NCI-H2107 treated with DMSO at 0.1 percent for 48 hours (cell line): ENCODE data around the gene ERG.

Source experiments
- DNase-seq: peaks from one replicate; lab custom pipeline; 2025; ENCODE audit not compliant: unreplicated experiment; lab: John Stamatoyannopoulos, UW

The ERG gene

DNA sequence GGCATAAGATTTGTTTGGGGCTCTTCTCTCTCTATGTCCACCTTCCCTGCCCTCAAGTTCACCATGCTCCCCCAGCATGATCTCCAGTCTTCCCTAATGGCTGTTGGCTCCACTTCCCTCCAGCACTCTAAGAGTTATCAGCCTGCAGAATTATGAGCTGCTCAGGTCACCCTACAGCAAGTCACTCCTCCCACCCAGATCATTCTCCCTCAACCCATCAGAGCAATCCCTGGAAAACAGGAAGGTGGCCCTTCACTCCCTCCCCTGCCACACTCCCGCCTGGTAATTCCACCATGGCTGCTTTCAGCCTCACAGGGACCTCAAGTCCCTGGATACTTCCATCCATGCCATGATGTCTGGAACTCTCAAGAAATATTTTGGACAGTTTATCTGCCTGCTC is 137.0 kb downstream of the ERG start:
- DNase-seq: no peak

DNA sequence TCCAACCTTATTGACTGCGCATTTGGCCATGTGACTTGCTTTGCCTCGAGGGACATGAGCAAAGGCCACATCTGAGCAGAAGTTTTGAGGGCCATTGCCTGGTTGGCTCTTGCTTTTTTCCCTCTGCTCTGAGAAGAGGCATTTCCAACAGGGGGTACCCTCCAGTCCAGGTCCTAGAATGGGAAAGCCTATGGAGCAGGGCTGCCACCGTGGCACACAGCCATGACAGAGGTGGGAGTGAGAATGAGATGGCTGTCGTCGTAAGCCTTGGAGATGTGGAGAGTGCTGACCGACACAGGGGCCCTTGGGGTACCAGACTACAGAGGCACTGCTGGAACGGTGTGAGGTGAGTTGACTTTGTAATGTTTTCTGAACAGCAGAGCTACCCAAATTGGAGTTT is 138.4 kb downstream of the ERG start:
- no peak for DNase-seq

DNA sequence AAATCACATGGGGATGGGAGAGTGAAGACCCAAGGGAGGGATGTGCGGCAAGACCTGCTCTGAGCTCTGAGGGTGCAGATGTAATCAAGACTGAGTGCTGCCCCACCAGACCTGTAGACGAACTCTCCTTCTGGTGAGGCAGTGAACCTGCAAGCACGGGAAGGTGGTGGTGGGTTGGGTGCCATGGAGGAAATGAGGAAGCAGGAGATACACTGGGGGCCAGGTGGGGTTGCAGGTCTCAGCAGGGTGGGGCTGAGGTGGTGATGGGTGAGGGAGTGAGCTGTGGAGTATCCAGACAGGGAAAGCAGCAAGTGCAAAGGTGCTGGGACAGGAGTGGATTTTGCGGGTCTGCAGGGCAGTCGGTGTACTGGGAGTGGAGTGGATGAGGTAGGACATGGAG is 139.2 kb downstream of the ERG start:
- DNase-seq: no peak

DNA sequence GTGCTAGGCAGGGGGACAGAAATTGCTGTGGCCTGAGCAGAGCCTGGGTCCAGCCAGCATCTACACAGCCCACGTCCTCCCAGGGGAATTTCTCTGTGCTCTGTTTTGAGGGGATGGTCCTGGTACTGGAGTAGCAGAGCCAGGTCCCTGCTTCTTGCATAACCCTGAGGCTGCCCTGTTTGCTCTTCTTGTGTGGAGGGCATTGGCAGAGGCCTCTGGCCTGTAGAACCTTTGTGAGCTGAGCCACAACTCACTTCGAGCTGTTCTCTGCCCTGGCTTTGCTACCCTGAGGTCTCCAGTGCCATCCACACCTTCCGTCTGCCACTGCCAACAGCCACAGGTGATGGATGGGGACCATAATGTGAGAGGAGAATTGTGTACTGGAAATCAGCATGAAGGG is 139.6 kb downstream of the ERG start:
- DNase-seq: no peak

DNA sequence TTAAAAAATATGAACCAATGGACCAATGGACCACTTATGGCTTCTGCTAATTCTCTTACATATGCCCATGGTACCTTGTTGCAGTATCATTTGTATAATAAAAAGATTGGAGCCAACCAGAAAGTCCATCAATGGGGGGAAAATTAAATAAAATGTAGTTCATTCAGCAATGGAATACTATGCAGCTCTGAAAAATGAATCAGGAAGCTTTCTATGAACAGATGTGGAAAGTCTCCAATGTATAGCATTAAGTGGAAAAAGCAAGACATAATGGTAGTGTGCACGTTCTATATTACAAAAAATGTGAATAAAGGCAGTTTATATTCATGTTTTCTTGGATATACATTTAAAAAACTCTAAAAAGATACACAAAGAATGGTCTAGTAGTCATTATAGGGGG is 140.2 kb downstream of the ERG start:
- no peak for DNase-seq

DNA sequence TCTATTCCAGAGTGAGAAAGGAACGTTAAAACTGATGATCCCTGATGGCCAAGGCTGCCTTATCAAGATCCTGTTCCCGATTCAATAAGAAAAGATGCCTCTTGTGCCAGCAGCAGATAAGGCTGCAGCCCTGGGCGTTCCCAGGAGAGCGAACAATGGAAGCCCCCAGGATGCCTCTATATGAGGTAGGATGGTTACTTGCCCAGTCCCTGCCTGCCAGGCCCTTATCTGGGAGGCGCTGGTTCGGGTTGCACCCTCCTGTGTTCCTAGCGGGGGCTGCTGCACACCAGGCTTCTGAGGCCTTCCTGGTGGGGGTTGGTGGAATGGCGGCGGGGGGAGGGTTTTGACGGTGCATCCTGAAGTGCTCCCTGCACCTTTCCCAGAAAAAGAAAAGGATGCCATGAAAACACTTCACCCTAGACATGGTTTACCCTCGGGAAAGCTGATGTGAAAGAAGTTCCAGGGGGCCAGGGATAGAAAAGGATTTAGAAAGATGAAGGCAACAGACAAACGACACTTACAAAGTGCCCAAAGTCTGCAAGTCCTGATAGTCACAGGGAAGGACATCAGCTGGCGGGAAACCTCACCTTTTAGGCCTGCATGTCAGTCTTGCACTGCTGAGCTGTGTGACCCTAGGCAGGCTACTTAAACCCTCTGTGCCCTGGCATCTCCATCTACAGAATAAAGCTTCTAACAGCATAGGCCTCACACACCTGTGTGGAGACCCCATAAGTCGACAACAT is 141.2 kb downstream of the ERG start:
- no peak for DNase-seq

DNA sequence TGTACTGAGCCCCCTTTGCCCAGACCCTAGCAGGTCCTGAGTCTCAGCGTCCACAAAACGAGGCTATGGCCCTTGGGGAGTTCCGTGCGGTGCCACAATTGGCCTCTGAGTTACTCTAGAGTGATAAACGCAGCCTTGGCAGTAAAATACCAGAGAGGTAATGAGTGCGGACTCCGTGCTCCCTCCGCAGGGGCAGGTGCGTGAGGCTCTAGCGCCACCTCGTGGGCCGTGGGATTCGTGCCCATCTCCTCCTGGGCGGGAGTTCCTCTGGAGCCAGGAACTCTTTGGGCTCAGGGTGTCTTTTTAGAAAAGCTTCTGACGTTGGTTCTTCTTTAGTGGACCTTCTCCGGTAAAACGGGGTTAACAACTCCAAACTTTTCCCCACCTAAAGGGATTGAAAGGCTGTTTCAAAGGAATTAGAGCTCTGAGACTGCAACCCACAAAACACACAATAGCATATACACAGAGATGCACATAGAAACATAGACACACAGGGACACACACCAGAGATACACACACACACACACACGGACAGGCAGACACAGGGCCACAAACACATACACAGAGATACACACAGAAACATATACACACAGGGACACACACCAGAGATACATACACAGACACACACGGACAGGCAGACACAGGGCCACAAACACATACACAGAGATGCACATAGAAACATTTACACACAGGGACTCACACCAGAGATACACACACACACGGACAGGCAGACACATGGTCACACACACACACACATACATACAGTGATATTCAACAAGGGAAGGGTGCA is 142.1 kb downstream of the ERG start:
- peak; percentile 29 for DNase-seq

DNA sequence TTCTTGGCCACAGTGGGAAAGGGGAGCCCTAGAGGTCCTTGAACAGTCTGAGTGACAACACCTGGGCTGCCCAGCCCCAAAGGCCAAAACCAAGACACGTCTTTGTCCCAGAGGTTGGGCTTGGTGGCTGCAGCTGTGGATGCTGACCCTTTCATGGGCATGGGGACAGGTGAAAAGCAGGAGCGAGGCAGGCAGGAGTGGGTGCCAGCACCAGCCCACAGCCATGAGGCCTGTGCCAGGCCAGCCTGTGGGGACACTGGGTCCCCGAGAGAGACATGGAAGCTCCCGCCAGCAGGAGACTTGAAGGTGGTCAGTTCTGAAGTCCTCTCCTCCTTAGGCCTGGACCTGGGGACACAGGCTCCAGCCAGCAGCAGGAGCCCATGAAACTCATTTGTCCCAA is 142.9 kb downstream of the ERG start:
- no peak for DNase-seq

DNA sequence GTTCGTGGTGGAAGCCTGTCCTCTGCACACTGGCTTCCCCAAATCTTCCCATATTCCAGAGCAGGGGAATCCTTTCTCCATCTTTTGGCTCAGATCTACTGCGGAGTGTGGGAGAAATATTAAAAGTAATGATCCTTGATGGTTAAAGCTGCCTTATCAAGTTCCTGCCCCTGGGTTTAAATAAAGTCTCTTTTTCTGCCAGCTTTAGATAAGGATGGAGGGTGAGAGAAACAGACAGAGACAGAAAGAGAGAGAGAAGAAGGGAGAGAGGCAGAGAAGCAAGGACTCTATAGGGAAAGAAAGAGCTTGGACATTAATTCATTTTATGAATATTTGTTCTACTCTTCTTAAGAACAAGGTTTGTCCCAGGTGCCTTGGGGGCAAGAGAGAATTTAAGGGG is 143.5 kb downstream of the ERG start:
- no peak for DNase-seq

DNA sequence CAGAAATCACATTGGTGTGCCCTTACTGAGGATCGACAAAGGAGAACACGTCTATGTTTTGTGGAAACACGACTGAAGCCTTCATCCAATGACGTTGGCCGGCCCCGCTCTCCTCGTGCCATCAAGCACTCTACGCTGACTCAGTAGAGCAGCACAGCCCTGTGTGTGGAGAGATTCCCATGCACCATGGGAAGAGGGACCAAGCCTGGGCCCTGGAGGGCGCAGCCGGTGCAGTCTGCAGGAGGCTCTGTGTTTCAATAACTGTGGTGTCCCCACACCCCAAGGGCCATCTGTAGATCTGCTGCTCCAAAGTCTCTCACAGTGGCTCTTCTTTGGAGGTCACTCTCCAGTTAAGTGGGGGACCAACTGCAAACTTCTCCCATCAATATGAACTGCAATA is 144.0 kb downstream of the ERG start:
- DNase-seq: no peak

DNA sequence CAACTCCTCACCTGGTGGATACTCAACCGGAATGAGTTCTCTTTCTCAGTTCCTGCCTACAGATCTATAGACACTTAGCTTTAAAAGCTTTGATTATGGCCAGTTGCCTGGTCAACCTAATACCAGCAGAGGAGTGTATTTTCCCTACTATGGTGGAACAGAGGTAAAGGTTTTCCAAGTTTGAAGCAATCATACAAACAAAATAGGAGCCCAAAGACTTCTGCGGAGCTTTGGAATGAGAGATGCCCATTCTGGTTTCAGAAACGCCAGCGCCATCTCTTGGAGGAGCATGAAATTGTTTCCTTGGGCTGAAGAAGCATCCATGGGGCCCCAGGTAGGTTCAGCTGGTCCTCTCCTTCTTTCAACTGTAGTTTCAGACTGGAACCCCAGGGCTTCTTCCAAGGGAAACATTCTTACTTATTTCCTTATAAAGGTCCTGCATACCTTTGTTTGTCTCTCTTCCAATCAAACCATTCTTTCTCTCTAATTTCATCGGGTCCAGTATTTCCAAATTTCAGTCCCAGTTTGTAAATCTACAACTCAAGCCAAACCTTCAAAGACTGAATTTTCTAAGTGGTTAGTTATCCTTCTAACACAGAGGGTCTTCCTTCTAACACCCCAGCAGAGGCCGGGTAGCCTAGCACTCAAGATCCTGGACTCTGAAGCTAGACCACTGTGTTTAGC is 145.6 kb downstream of the ERG start:
- peak; percentile 36 for DNase-seq

DNA sequence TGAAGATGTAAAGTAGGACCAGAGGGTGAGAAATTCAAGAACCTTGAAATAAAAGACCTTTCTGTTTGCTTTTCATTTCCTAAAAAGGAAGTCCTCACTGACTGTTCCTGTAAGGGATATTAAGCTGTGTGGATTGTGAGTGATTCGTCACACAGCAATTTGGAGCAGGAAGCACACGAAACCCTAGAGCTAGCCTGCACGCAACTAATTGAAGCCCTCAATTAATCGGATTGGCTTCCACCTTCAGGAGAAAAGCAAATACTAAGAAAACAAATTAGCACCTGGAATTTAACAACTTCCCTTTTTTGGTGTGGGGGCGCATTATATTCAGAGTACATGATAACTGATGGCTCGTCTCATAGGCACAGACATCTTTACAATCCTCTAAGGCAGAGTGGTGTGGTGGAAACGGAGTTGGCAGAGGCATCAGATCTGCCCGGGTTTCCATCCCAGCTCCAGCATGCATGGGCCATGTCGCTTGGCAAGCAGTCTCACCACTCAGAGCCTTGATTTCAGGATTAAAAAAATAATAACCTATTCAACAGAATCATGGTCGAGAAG is 146.2 kb downstream of the ERG start:
- no peak for DNase-seq

DNA sequence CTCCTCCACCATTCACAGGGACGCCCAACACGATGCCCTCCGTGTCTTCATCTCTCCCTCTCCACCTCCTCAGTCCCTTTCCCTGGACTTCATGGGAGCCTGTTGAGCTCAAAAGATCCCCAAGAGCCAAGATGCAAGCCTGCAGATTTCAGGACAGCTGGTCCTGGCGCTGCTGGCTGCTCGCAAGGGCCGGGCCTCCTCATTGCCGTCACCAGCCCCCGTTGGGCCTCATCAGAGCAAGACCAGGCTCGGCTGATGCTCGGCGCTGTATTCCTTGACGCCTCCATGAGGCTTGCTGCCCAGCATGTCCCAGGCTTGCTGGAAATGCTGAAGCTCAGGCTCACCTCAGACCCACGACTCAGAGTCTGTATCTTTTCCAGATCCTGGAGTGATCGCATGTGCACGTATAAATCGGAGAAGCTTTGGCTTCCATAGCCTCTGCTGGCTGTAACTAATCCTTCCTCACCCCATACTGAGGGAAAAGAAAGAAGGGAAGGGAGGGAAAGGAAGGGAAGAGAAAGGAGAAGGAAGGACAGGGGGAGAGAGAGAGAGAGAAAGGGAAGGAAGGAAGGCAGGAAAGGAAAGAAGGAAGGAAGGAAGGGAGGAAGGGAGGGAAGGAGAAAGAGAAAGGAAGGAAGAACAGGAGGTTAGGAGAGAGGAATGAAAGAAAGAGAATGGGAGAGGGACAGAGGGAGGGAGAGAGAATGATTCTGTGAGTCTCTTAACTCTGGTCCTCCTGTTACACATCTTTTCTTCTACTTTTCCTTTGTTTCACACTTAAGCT is 146.9 kb downstream of the ERG start:
- DNase-seq: no peak

DNA sequence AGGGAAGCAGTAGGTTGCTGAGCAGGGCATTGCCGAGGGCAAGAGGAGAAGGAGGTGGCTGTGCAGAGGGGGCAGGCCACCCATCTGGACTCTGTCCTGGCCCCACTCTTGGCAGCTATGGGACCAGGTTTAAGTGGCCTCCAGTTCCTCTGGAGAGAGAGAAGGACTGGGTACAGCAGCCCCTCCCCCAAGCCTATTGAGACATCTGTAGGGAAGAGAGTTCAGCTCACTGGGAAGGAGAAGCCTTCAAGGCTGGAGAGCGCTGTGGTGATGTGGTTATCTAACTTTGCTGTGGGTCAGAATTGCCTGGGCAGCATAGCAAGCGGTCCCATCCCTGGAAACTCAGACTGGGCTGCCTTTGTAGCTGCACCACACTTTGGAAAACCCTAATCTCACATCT is 147.6 kb downstream of the ERG start:
- DNase-seq: no peak

DNA sequence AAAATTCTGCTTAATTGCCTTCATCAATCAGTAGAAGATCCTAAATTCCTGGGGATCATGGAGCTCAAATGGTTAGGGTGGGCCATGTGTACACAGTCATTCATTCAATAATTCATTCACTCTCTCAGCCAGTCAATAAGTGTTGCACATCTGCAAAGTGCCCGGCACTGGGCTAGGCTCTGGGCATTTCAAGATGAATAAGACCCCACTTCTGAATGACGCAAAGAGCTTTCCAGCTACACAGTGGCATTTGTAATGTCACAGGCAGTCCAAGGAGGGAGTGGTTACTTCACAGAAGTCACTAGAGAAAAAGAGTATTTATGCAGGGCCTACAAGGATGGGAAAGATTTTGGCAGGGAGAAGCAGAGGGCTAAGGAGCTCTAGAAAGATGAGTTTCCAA is 148.3 kb downstream of the ERG start:
- no peak for DNase-seq

DNA sequence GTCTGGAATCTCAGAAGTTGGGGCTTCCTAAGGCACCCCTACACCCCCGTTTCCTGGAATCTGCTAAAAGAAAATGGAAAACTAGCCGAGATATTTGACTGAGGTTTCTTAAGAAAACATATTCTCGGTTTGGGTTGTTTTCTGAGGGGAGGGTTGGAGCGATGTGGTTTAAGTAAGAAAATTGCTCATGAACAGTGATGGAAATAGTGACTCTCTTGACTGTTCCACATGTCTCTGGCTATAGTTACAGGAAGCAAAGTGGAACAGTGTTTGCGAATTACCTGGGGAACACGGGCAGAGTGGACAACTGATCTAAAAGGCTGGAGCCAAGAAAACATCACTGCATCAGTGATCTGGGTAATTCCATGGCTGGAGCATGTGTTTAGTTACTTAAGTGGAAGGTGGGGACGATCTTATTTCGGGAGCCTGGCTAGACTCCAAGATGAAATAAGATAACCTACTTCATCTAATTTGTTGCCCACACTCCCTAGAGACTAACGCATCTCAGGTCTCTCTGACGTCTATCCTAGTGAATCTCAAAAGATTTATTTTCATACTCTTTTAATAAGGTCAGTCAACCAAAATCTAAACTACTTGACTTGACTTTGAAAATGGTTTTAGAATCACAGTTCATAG is 149.0 kb downstream of the ERG start:
- DNase-seq: peak; percentile 9

DNA sequence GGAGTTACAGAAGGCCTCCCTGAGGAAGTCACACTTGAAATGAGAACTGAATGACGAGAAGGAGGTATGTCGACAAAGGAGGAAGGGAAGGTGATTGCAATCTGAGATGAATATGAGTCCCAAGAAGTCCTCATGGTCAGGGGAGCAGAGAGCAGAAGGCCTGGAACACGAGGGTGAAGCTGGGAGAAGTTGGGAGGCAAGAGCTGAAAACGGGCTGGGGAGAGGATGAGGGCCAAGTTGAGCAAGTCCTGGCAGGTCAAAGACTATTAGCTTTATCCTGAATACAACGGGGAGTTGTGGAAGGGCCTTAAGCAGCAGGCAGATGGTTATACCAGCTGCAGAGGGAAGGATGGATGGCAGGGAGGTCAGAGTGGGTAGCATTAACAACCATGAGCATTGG is 152.0 kb downstream of the ERG start:
- no peak for DNase-seq

DNA sequence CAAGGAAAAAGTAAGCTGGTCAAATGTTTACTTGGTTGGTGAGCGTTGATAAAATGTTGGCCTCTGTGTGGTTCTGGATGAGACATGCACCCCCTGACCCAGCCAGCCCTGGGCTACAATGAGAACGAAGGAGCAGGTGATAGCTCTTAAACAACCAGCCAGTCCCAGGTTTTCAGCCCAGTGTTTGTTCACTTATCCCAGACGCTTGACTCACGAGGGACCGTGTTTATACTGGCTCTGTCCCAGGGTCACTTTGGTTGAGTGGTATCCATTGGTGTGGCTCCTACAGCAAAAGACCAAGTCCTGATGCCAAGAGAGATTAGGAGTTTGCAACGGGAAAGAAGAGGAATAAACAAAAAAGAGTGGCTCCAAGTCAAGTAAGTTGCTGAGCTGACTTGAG is 154.6 kb downstream of the ERG start:
- DNase-seq: no peak

DNA sequence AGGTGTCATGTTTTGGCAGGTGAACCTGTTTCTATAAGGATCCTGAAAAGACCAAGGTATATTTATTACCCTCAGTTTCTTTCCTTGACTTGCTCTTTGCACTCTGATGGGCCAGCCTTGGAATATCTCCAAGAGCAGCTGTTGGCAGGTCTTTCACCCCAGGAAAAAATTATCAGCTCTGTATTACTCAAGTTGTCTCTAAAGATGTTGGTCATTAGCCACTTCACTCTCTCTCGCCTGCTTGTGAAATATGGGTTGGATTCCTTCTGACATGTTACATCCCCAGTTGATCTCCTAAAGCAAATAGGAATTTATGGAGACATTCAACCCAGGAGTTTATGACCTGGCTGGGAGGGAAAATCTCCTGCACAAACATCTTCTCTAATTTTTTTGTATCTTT is 155.5 kb downstream of the ERG start:
- no peak for DNase-seq

DNA sequence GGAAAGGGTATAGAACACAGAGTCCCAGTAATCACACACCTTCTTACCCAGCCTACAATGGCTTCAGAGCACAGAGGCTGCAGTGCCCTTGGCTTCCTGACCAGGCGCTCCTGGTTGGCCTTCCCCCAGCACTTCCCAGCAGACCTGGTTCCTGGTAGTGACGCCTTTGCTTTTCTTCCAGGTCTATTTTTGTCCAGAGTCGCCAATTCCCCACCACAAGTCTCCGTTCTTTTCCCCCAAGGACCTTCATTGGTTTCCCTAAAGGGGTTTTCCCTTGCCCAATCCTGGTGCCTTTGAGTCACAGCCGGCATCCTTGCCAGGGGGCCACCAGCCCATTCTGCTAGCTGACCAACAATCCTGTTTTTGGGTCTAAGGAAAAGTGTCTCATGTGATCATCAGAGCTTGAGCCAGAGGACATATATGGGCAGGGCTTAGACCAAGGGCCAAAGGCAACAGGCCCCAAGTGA is 156.7 kb downstream of the ERG start:
- DNase-seq: no peak
